ENCODE measurements around the gene NPY5R.

NPY5R gene

GRCh38 chr4:163356104-163356503 lies 12.4 kb downstream of the NPY5R start:
- TF ChIP-seq ZFX (IDR thresholded peaks at IDR 0.05) (no peak), CTCF (conservative IDR thresholded peaks at IDR 0.05) (peak; percentile 18)
- no peak overlapping the region for H3K27ac ChIP-seq

GRCh38 chr4:163367651-163368050 lies 24.0 kb downstream of the NPY5R start:
- H3K27ac ChIP-seq, result no peak overlapping the region
- TF ChIP-seq ZFX (IDR thresholded peaks at IDR 0.05) (no peak), CTCF (conservative IDR thresholded peaks at IDR 0.05) (no peak)

- TF ChIP-seq CTCF (conservative IDR thresholded peaks at IDR 0.05), result no peak
- no peak for TF ChIP-seq ZFX (IDR thresholded peaks at IDR 0.05)
- no peak overlapping the region for H3K27ac ChIP-seq
Measured at GRCh38 chr4:163372029-163372428, 28.3 kb downstream of the NPY5R start.

GRCh38 chr4:163378661-163379060 lies 35.0 kb downstream of the NPY5R start:
- TF ChIP-seq ZFX (IDR thresholded peaks at IDR 0.05) (no peak), CTCF (conservative IDR thresholded peaks at IDR 0.05) (no peak)
- no peak overlapping the region for H3K27ac ChIP-seq

- TF ChIP-seq ZFX (IDR thresholded peaks at IDR 0.05), result no peak
- H3K27ac ChIP-seq, result no peak overlapping the region
Measured at GRCh38 chr4:163380703-163381102, 37.0 kb downstream of the NPY5R start.

GRCh38 chr4:163382178-163382869 lies 38.6 kb downstream of the NPY5R start:
- TF ChIP-seq ZFX (IDR thresholded peaks at IDR 0.05) (no peak), CTCF (conservative IDR thresholded peaks at IDR 0.05) (no peak)
- H3K27ac ChIP-seq, result no peak overlapping the region

- TF ChIP-seq ZFX (IDR thresholded peaks at IDR 0.05), result no peak
- no peak for TF ChIP-seq CTCF (conservative IDR thresholded peaks at IDR 0.05)
- H3K27ac ChIP-seq, result no peak overlapping the region
Measured at GRCh38 chr4:163384434-163384833, 40.7 kb downstream of the NPY5R start.

- TF ChIP-seq ZFX (IDR thresholded peaks at IDR 0.05), result no peak
- no peak overlapping the region for H3K27ac ChIP-seq
Measured at GRCh38 chr4:163384926-163385325, 41.2 kb downstream of the NPY5R start.
